Endothelial cell of umbilical vein (primary cell): ENCODE measurements around the gene PYY.

Experiments used
- CTCF ChIP-seq, 2 donors: IDR thresholded peaks; 1 replicate in 1 of 2; 2 replicates in 1 of 2; pipeline ENCODE4 v1.5.1; 2011; ENCODE audit warnings: low read length in 2 of 2, mild to moderate bottlenecking in 2 of 2, moderate library complexity in 2 of 2, control low read depth in 1 of 2, inconsistent platforms in 1 of 2, low read depth in 1 of 2; ENCODE audit not compliant: insufficient read depth in 1 of 2; ENCODE audit errors: extremely low read depth in 1 of 2
- EZH2 ChIP-seq: IDR thresholded peaks from 2 replicates; pipeline ENCODE4 v1.6.1; 2012; ENCODE audit warnings: borderline replicate concordance, low read depth, mild to moderate bottlenecking, moderate library complexity, low read length, inconsistent platforms; ENCODE audit not compliant: severe bottlenecking
- GATA2 ChIP-seq: IDR thresholded peaks from 2 replicates; pipeline ENCODE4 v1.7.0; 2011; ENCODE audit warnings: low read depth, mild to moderate bottlenecking, moderate library complexity, mixed read lengths, low read length; ENCODE audit not compliant: insufficient read length, insufficient read depth
- MAX ChIP-seq: IDR thresholded peaks from 2 replicates; pipeline ENCODE4 v1.6.1; 2011; ENCODE audit not compliant: insufficient read depth, insufficient read length
- POLR2A ChIP-seq: IDR thresholded peaks from 2 replicates; pipeline ENCODE4 v1.6.1; 2012; ENCODE audit warnings: low read depth, mild to moderate bottlenecking, control low read depth, low read length
- POLR2AphosphoS5 ChIP-seq: IDR thresholded peaks from 2 replicates; pipeline ENCODE4 v1.6.1; 2012; ENCODE audit warnings: low read depth, mild to moderate bottlenecking, control low read depth, low read length, moderate library complexity; ENCODE audit not compliant: insufficient read depth

DNA sequence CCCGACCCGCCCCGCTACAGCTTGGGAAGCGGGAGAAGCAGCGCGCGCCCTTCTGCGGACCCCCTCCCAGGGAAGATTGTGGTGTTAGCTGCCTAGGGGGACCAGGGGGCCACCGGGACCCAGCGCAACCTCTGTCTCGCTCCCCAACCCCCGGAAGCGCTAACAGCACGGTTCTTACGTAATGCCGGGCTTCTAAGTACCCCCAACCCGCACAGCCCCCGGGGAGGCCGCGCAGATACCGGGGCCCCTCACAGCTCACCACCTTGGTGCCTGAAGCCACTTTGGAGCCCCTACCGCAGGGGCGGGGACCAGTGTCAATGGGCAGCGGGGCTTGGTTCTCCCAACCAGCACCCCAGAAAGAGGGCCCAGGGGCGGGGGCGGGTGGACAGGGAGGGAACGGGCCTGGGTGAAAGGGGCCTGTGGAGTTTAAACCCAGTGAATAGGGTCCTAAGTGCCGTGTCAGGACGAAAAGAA, 46.8 kb downstream of the PYY start:
- no peak for TF ChIP-seq CTCF (IDR thresholded peaks at IDR 0.05; ENCODE audit: extremely low read depth in 1 of 2, insufficient read depth in 1 of 2, low read depth in 1 of 2, low read length in 2 of 2)
- TF ChIP-seq POLR2A, result no peak
- TF ChIP-seq MAX, result no peak
- TF ChIP-seq GATA2, result no peak
- TF ChIP-seq EZH2, result peak; percentile 94
- no peak for TF ChIP-seq POLR2AphosphoS5
